ENCODE data around the gene LRRC10B. TPM values are rescaled to one million over a fixed set of nuclear protein-coding genes. Genes with fewer than 3 reads are reported as not detected.
"Not testable (repeated sequence)": the region's sequence is repeated elsewhere in the genome, so short reads cannot be mapped to it uniquely, and the experiment has no call there.

LRRC10B gene
- total RNA-seq, 1 donor from 2014 or later = not detected

DNA sequence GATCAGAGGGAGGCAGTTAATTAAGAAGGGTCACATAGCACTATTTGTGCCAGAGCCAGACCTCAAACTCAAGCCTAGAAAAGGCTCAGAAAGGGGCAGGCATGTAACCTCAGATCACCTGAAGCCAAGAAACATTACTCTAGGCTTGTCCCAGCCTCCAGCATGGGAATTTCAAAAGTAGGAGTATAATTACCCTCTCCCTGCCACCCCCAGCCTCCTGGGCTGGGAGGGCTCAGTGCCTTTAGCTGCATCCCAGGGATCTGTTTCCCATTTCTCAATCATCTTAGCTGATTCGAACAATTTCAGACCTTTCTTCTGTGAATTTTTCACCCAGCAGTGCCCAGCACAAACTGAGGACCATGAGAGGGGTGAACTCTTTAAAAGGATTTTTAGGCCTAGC lies 33.1 kb upstream of the LRRC10B start:
- H3K9ac ChIP-seq (ENCODE audit: low read depth in 1 of 3, low read length in 3 of 3) = peak overlapping the region in 1 of 3 donors; percentile 61
- H3K4me1 ChIP-seq (ENCODE audit: control insufficient read depth in 3 of 3, insufficient read depth in 3 of 3, low read length in 3 of 3) = peaks cover 20 to 40% (median 26%) of the 10 kb centered on the region in 3 donors
- no peaks in the 10 kb centered on the region for H3K9me3 ChIP-seq (ENCODE audit: control insufficient read depth in 3 of 3, low read length in 3 of 3)
- peaks cover 3 to 14% (median 13%) of the 10 kb centered on the region in 3 donors for H3K27me3 ChIP-seq (ENCODE audit: control insufficient read depth in 3 of 3, insufficient read depth in 3 of 3, low read length in 3 of 3)
- H3K27ac ChIP-seq (ENCODE audit: low read depth, low read length) = no peak overlapping the region
- H3K36me3 ChIP-seq (ENCODE audit: control insufficient read depth in 3 of 3, insufficient read depth in 3 of 3, low read length in 3 of 3) = peaks cover 0 to 9% (median 4%) of the 10 kb centered on the region in 3 donors
- H3K4me3 ChIP-seq (ENCODE audit: low read length in 3 of 3) = no peak overlapping the region

- Histone ChIP-seq H3K4me1 (ENCODE audit: control insufficient read depth in 3 of 3, insufficient read depth in 3 of 3, low read length in 3 of 3) (peaks cover 23 to 39% (median 26%) of the 10 kb centered on the region in 3 donors), H3K36me3 (ENCODE audit: control insufficient read depth in 3 of 3, insufficient read depth in 3 of 3, low read length in 3 of 3) (peaks cover 0 to 4% (median 4%) of the 10 kb centered on the region in 3 donors), H3K9me3 (ENCODE audit: control insufficient read depth in 3 of 3, low read length in 3 of 3) (no peaks in the 10 kb centered on the region), H3K27me3 (ENCODE audit: control insufficient read depth in 3 of 3, insufficient read depth in 3 of 3, low read length in 3 of 3) (peaks cover 6 to 17% (median 15%) of the 10 kb centered on the region in 3 donors), H3K4me3 (ENCODE audit: low read length in 3 of 3) (no peak overlapping the region), H3K9ac (ENCODE audit: low read depth in 1 of 3, low read length in 3 of 3) (no peak overlapping the region), H3K27ac (ENCODE audit: low read depth, low read length) (no peak overlapping the region)
These were observed 32.2 kb upstream of the LRRC10B start for GRCh38 chr11:61476371-61476770.

DNA sequence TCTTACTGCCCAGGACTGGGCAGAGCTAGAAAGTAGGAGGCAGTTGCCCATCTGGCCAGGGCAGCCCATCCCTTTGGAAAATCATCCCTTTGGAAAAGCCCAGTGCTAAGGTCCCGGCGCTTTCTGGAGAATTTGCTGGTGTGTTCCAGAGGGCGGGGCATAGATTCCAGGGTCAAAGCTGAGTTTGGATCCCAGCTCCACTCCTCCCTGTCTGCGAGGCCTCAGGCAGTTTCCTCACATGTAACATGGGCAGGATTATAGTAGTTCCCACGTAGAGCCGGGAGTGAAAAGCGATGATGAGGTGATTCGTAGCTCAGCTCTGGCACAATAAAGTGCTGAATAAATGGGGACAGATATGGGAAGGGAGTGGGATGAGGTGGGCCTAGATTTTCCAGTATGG lies 31.4 kb upstream of the LRRC10B start:
- Histone ChIP-seq H3K9ac (ENCODE audit: low read depth in 1 of 3, low read length in 3 of 3) (peak overlapping the region in 1 of 3 donors; percentile 45), H3K36me3 (ENCODE audit: control insufficient read depth in 3 of 3, insufficient read depth in 3 of 3, low read length in 3 of 3) (peaks cover 0 to 4% (median 4%) of the 10 kb centered on the region in 3 donors), H3K27ac (ENCODE audit: low read depth, low read length) (no peak overlapping the region), H3K9me3 (ENCODE audit: control insufficient read depth in 3 of 3, low read length in 3 of 3) (no peaks in the 10 kb centered on the region), H3K4me1 (ENCODE audit: control insufficient read depth in 3 of 3, insufficient read depth in 3 of 3, low read length in 3 of 3) (peaks cover 22 to 39% (median 23%) of the 10 kb centered on the region in 3 donors), H3K4me3 (ENCODE audit: low read length in 3 of 3) (peak overlapping the region in 1 of 3 donors; percentile 29), H3K27me3 (ENCODE audit: control insufficient read depth in 3 of 3, insufficient read depth in 3 of 3, low read length in 3 of 3) (peaks cover 6 to 24% (median 22%) of the 10 kb centered on the region in 3 donors)

DNA sequence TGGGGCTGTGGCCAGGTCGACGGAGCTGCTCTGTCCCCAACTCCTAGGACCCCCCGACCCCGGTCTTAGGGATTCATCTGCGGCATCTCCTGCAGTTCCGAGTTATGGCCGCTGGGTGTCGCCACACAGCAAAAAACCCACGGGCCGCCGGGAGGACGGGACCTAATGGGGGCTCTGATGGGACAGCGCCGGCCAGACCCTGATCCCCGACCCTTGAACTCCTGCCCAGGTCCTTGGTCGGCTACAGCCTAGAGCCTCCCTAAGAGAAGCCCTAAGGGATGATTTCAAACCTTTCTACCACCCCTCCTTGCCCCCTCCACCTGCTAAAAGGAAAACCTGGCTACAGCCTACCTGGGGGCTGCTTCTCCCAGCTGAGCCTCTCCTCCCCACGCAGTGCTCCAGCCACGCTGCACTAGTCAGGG lies 30.8 kb upstream of the LRRC10B start:
- H3K4me3 ChIP-seq (ENCODE audit: low read length in 3 of 3) = peak overlapping the region in 1 of 3 donors; percentile 29
- no peak overlapping the region for H3K27ac ChIP-seq (ENCODE audit: low read depth, low read length)
- H3K9ac ChIP-seq (ENCODE audit: low read depth in 1 of 3, low read length in 3 of 3) = peak overlapping the region in 1 of 3 donors; percentile 45
- peaks cover 11 to 30% (median 28%) of the 10 kb centered on the region in 3 donors for H3K27me3 ChIP-seq (ENCODE audit: control insufficient read depth in 3 of 3, insufficient read depth in 3 of 3, low read length in 3 of 3)
- H3K4me1 ChIP-seq (ENCODE audit: control insufficient read depth in 3 of 3, insufficient read depth in 3 of 3, low read length in 3 of 3) = peaks cover 16 to 36% (median 18%) of the 10 kb centered on the region in 3 donors
- no peaks in the 10 kb centered on the region for H3K9me3 ChIP-seq (ENCODE audit: control insufficient read depth in 3 of 3, low read length in 3 of 3)
- H3K36me3 ChIP-seq (ENCODE audit: control insufficient read depth in 3 of 3, insufficient read depth in 3 of 3, low read length in 3 of 3) = peaks cover 0 to 4% (median 4%) of the 10 kb centered on the region in 3 donors

- not testable (repeated sequence) for H3K36me3 ChIP-seq (ENCODE audit: control insufficient read depth in 3 of 3, insufficient read depth in 3 of 3, low read length in 3 of 3); H3K4me3 ChIP-seq (ENCODE audit: low read length in 3 of 3); H3K9me3 ChIP-seq (ENCODE audit: control insufficient read depth in 3 of 3, low read length in 3 of 3); H3K9ac ChIP-seq (ENCODE audit: low read depth in 1 of 3, low read length in 3 of 3); H3K27ac ChIP-seq (ENCODE audit: low read depth, low read length)
- peaks cover 12 to 34% (median 30%) of the 10 kb centered on the region in 3 donors for H3K27me3 ChIP-seq (ENCODE audit: control insufficient read depth in 3 of 3, insufficient read depth in 3 of 3, low read length in 3 of 3)
- peaks cover 13 to 28% (median 14%) of the 10 kb centered on the region in 3 donors for H3K4me1 ChIP-seq (ENCODE audit: control insufficient read depth in 3 of 3, insufficient read depth in 3 of 3, low read length in 3 of 3)
These were observed 29.0 kb upstream of the LRRC10B start for GRCh38 chr11:61479360-61480058.

- Histone ChIP-seq H3K36me3 (ENCODE audit: control insufficient read depth in 3 of 3, insufficient read depth in 3 of 3, low read length in 3 of 3) (no peaks in the 10 kb centered on the region), H3K9me3 (ENCODE audit: control insufficient read depth in 3 of 3, low read length in 3 of 3) (no peaks in the 10 kb centered on the region), H3K27ac (ENCODE audit: low read depth, low read length) (no peak overlapping the region), H3K27me3 (ENCODE audit: control insufficient read depth in 3 of 3, insufficient read depth in 3 of 3, low read length in 3 of 3) (peaks cover 12 to 34% (median 30%) of the 10 kb centered on the region in 3 donors), H3K9ac (ENCODE audit: low read depth in 1 of 3, low read length in 3 of 3) (no peak overlapping the region), H3K4me1 (ENCODE audit: control insufficient read depth in 3 of 3, insufficient read depth in 3 of 3, low read length in 3 of 3) (peaks cover 10 to 21% (median 13%) of the 10 kb centered on the region in 3 donors), H3K4me3 (ENCODE audit: low read length in 3 of 3) (no peak overlapping the region)
These were observed 28.1 kb upstream of the LRRC10B start for GRCh38 chr11:61480261-61480993.

- H3K27me3 ChIP-seq (ENCODE audit: control insufficient read depth in 3 of 3, insufficient read depth in 3 of 3, low read length in 3 of 3) = peaks cover 12 to 34% (median 30%) of the 10 kb centered on the region in 3 donors
- H3K4me3 ChIP-seq (ENCODE audit: low read length in 3 of 3) = no peak overlapping the region
- no peaks in the 10 kb centered on the region for H3K9me3 ChIP-seq (ENCODE audit: control insufficient read depth in 3 of 3, low read length in 3 of 3)
- no peak overlapping the region for H3K27ac ChIP-seq (ENCODE audit: low read depth, low read length)
- H3K36me3 ChIP-seq (ENCODE audit: control insufficient read depth in 3 of 3, insufficient read depth in 3 of 3, low read length in 3 of 3) = no peaks in the 10 kb centered on the region
- peaks cover 10 to 21% (median 13%) of the 10 kb centered on the region in 3 donors for H3K4me1 ChIP-seq (ENCODE audit: control insufficient read depth in 3 of 3, insufficient read depth in 3 of 3, low read length in 3 of 3)
- no peak overlapping the region for H3K9ac ChIP-seq (ENCODE audit: low read depth in 1 of 3, low read length in 3 of 3)
These were observed 27.6 kb upstream of the LRRC10B start for GRCh38 chr11:61480994-61481335.

- H3K27me3 ChIP-seq (ENCODE audit: control insufficient read depth in 3 of 3, insufficient read depth in 3 of 3, low read length in 3 of 3) = peaks cover 12 to 34% (median 30%) of the 10 kb centered on the region in 3 donors
- H3K4me1 ChIP-seq (ENCODE audit: control insufficient read depth in 3 of 3, insufficient read depth in 3 of 3, low read length in 3 of 3) = peaks cover 10 to 21% (median 11%) of the 10 kb centered on the region in 3 donors
- H3K9me3 ChIP-seq (ENCODE audit: control insufficient read depth in 3 of 3, low read length in 3 of 3) = no peaks in the 10 kb centered on the region
- no peaks in the 10 kb centered on the region for H3K36me3 ChIP-seq (ENCODE audit: control insufficient read depth in 3 of 3, insufficient read depth in 3 of 3, low read length in 3 of 3)
- no peak overlapping the region for H3K9ac ChIP-seq (ENCODE audit: low read depth in 1 of 3, low read length in 3 of 3)
- no peak overlapping the region for H3K27ac ChIP-seq (ENCODE audit: low read depth, low read length)
- H3K4me3 ChIP-seq (ENCODE audit: low read length in 3 of 3) = no peak overlapping the region
These were observed 26.7 kb upstream of the LRRC10B start for GRCh38 chr11:61481806-61482205.

GRCh38 chr11:61482513-61482912 lies 26.0 kb upstream of the LRRC10B start:
- Histone ChIP-seq H3K4me1 (ENCODE audit: control insufficient read depth in 3 of 3, insufficient read depth in 3 of 3, low read length in 3 of 3) (peaks cover 6 to 15% (median 11%) of the 10 kb centered on the region in 3 donors), H3K9ac (ENCODE audit: low read depth in 1 of 3, low read length in 3 of 3) (no peak overlapping the region), H3K27ac (ENCODE audit: low read depth, low read length) (no peak overlapping the region), H3K36me3 (ENCODE audit: control insufficient read depth in 3 of 3, insufficient read depth in 3 of 3, low read length in 3 of 3) (no peaks in the 10 kb centered on the region), H3K27me3 (ENCODE audit: control insufficient read depth in 3 of 3, insufficient read depth in 3 of 3, low read length in 3 of 3) (peaks cover 12 to 34% (median 28%) of the 10 kb centered on the region in 3 donors), H3K9me3 (ENCODE audit: control insufficient read depth in 3 of 3, low read length in 3 of 3) (no peaks in the 10 kb centered on the region), H3K4me3 (ENCODE audit: low read length in 3 of 3) (no peak overlapping the region)

DNA sequence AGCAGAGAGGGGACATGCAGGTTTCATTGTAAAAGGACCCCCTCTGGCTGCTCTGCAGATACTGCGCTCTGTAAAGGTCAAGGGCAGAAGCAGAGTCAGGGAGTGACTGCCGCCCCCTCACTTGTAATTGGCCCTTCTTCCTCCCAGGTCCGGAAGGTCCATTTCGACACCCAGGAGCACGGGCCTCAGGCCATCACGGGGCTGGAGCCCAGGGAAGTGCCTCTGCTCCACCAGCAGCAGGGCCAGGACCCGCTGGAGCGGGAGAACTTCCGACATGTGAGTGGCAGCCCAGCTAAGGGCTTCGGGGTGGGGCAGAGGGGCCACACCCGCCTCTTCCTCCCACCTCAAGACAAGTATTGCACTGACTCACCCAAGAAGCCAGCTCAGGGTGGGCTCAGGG lies 24.0 kb upstream of the LRRC10B start:
- H3K36me3 ChIP-seq (ENCODE audit: control insufficient read depth in 3 of 3, insufficient read depth in 3 of 3, low read length in 3 of 3) = no peaks in the 10 kb centered on the region
- no peak overlapping the region for H3K27ac ChIP-seq (ENCODE audit: low read depth, low read length)
- peaks cover 11 to 19% (median 15%) of the 10 kb centered on the region in 3 donors for H3K4me1 ChIP-seq (ENCODE audit: control insufficient read depth in 3 of 3, insufficient read depth in 3 of 3, low read length in 3 of 3)
- no peak overlapping the region for H3K4me3 ChIP-seq (ENCODE audit: low read length in 3 of 3)
- no peaks in the 10 kb centered on the region for H3K9me3 ChIP-seq (ENCODE audit: control insufficient read depth in 3 of 3, low read length in 3 of 3)
- H3K9ac ChIP-seq (ENCODE audit: low read depth in 1 of 3, low read length in 3 of 3) = no peak overlapping the region
- peaks cover 9 to 22% (median 17%) of the 10 kb centered on the region in 3 donors for H3K27me3 ChIP-seq (ENCODE audit: control insufficient read depth in 3 of 3, insufficient read depth in 3 of 3, low read length in 3 of 3)

All from skeletal muscle tissue (tissue), 4 donors.